PC-9 (cell line): Measurements from ENCODE around the gene SETD3.

Source experiments
- CTCF ChIP-seq: fragments of 200-600 bp; sonication (generic); conservative IDR thresholded peaks from 2 replicates; pipeline ENCODE4 v1.6.1; 2017; ENCODE audit warnings: mixed run types, antibody characterized with exemption, mild to moderate bottlenecking, moderate library complexity
- EZH2 ChIP-seq: fragments of 200-600 bp; sonication (generic); IDR thresholded peaks from 2 replicates; pipeline ENCODE4 v1.8.0; 2017; ENCODE audit warnings: antibody characterized with exemption, low read depth

- TF ChIP-seq CTCF (no peak), EZH2 (no peak)
These were observed 119.7 kb downstream of the SETD3 start for GRCh38 chr14:99360774-99361595.
